NB4 (cell line): ENCODE data around the gene MYO6.

Source experiments
- DNase-seq: peaks from one replicate; pipeline ENCODE4 v3.0.0; 2010; ENCODE audit warnings: low read depth
- H3K4me3 ChIP-seq: one replicate; pipeline ENCODE4 v1.5.1; 2011; ENCODE audit warnings: mild to moderate bottlenecking, low read depth, low read length, moderate library complexity
- MYC ChIP-seq: IDR thresholded peaks from 2 replicates; pipeline ENCODE4 v1.6.1; 2011; ENCODE audit warnings: low read depth, low read length
- POLR2A ChIP-seq: IDR thresholded peaks from 2 replicates; pipeline ENCODE4 v1.6.1; 2011; ENCODE audit warnings: mild to moderate bottlenecking; ENCODE audit not compliant: insufficient read length; ENCODE audit errors: extremely low read depth
- TF ChIP-seq, protein P1 (sequence below): IDR thresholded peaks from 2 replicates; pipeline ENCODE4 v1.6.1; 2011; ENCODE audit warnings: low read depth, low read length
- TF ChIP-seq, protein P2 (sequence below): IDR thresholded peaks from one replicate; pipeline ENCODE4 v1.5.1; 2012; ENCODE audit warnings: low read depth, low read length

Gene MYO6

GRCh38 chr6:75802366-75802765 is 53.3 kb downstream of the MYO6 start:
- no peak for DNase-seq

GRCh38 chr6:75808507-75808906 is 59.5 kb downstream of the MYO6 start:
- no peak overlapping the region for H3K4me3 ChIP-seq
- no peak for TF ChIP-seq POLR2A
- TF ChIP-seq, protein P1, sequence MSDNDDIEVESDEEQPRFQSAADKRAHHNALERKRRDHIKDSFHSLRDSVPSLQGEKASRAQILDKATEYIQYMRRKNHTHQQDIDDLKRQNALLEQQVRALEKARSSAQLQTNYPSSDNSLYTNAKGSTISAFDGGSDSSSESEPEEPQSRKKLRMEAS, result no peak
- TF ChIP-seq, protein P2, sequence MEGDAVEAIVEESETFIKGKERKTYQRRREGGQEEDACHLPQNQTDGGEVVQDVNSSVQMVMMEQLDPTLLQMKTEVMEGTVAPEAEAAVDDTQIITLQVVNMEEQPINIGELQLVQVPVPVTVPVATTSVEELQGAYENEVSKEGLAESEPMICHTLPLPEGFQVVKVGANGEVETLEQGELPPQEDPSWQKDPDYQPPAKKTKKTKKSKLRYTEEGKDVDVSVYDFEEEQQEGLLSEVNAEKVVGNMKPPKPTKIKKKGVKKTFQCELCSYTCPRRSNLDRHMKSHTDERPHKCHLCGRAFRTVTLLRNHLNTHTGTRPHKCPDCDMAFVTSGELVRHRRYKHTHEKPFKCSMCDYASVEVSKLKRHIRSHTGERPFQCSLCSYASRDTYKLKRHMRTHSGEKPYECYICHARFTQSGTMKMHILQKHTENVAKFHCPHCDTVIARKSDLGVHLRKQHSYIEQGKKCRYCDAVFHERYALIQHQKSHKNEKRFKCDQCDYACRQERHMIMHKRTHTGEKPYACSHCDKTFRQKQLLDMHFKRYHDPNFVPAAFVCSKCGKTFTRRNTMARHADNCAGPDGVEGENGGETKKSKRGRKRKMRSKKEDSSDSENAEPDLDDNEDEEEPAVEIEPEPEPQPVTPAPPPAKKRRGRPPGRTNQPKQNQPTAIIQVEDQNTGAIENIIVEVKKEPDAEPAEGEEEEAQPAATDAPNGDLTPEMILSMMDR, result no peak
- TF ChIP-seq MYC, result no peak
- no peak for DNase-seq

More at GRCh38 chr6:75802366-75802765, 53.3 kb downstream of the MYO6 start:
- TF ChIP-seq, protein P2, result no peak
- H3K4me3 ChIP-seq, result no peak overlapping the region

- TF ChIP-seq, protein P1, result no peak
- TF ChIP-seq, protein P2, result no peak
- TF ChIP-seq MYC, result no peak
- H3K4me3 ChIP-seq, result no peak overlapping the region
- no peak for DNase-seq
Measured at GRCh38 chr6:75812560-75812959, 63.5 kb downstream of the MYO6 start.

- TF ChIP-seq, protein P1, result no peak
- no peak overlapping the region for H3K4me3 ChIP-seq
- DNase-seq, result no peak
Measured at GRCh38 chr6:75813476-75814250, 64.6 kb downstream of the MYO6 start.

- DNase-seq, result no peak
- TF ChIP-seq MYC (no peak), POLR2A (no peak)
- TF ChIP-seq, protein P1, result no peak
- TF ChIP-seq, protein P2, result no peak
- no peak overlapping the region for H3K4me3 ChIP-seq
Measured at GRCh38 chr6:75815756-75816155, 66.7 kb downstream of the MYO6 start.

DNA sequence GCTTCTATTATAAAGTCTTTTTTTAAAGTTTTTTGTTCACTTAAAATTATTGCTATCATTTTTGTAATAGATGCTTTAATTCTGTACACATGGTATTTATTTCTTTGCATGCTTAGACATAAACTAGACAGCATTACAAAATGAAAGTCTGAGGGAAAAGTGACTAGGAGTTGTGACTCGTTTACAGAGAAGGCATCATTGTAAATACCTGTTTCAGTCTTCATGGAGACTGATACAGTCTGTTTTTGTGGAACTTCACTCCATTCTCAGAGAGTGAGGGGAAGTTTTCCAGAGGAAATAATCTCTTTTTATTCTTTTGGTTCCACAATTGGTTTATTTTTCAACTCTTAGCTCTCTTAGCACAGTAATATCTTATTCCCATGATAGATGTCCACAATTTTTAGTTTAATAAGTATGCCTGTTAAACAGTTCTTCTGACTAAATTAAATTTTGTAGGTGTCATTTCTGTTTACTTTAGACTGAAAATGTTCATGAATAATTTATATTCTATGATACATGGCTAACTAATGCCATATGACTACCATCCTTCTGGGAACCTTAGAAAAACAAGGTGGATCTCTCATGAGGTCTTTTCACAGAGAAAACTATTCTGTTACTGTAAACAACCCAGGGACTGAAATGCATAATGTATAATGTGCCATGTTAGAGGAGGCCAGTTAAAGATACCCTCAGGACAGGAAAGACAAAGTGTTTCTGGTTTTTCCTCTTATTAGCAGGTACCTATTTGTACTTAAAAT is 69.2 kb downstream of the MYO6 start:
- no peak overlapping the region for H3K4me3 ChIP-seq
- no peak for DNase-seq
- TF ChIP-seq, protein P1, result no peak
